ENCODE measurements around the gene PCDHGA12.

Gene PCDHGA12

DNA sequence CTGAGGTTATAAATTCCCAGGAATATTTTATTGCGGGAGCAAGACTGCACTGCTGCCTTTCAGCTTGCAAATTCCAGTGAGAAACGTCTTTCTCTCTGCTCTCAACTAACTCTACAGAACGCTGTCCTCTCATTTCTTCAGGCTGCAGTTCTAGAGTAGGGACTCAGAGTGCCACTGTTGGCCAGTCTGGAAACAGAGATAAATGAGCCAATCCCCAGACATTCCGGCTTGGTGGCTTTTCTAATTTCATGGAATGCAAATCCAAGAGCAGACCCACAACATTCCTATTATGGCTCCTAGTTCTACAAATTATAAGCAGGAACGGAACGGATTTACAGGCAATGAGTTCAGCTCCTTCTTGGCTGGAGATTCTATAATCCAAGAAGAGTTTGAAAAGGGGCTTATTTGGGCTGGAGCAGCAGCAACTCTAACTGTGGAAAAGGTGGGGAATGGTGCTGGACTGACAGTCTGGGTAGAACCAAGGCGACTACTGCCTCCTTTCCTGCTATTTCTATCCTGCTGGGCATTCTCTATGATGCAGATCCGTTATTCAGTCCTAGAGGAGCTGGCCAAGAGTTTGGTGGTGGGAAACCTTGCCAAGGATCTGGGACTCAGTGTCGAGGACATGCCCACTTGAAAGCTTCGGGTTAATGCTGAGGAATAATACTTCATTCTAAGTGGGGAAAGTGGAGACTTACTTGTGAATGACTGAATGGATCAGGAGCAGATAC lies 9.3 kb downstream of the PCDHGA12 start:
- DNase-seq (ENCODE audit: low read depth in 1 of 2, low spot score in 1 of 2), result no peak

- DNase-seq (ENCODE audit: low read depth in 1 of 2, low spot score in 1 of 2), result no peak
These were observed 10.0 kb downstream of the PCDHGA12 start for GRCh38 chr5:141440341-141440740.

DNA sequence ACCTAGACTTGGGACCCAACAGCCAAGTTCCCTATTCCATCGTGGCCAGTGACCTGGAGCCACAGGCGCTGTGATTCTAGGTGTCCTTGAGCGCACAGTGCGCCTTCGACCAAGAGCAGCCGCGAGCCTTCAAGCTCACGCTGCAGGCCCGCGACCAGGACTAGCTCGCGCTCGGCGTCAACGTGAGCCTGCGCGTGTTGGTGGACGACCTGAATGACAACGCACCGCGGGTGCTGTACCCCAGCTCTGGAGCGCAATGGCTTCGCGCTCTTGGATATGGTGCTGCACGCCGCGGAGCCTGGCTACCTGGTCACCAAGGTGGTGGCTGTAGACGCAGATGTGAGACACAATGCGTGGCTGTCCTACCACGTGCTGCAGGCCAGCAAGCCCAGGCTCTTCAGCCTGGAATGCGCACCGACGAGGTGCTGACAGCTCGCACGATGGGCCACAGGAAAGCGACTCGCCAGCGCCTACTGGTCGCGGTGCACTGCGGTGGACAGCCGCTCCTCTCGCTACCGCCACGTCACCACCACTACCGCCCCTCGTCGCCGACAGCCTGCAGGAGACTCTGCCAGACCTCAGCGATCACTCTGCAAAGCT lies 11.4 kb downstream of the PCDHGA12 start:
- DNase-seq (ENCODE audit: low read depth in 1 of 2, low spot score in 1 of 2), result no peak

- DNase-seq (ENCODE audit: low read depth in 1 of 2, low spot score in 1 of 2), result no peak
These were observed 35.0 kb downstream of the PCDHGA12 start for GRCh38 chr5:141465351-141465750.

GRCh38 chr5:141475625-141476131 lies 45.4 kb downstream of the PCDHGA12 start, which contains the start of gene PCDHGC3:
PCDHGC3 (plus strand) TSS chr5:141475966; CDS start chr5:141476117, 151 bp downstream.
- DNase-seq (ENCODE audit: low read depth in 1 of 2, low spot score in 1 of 2), result no peak

DNA sequence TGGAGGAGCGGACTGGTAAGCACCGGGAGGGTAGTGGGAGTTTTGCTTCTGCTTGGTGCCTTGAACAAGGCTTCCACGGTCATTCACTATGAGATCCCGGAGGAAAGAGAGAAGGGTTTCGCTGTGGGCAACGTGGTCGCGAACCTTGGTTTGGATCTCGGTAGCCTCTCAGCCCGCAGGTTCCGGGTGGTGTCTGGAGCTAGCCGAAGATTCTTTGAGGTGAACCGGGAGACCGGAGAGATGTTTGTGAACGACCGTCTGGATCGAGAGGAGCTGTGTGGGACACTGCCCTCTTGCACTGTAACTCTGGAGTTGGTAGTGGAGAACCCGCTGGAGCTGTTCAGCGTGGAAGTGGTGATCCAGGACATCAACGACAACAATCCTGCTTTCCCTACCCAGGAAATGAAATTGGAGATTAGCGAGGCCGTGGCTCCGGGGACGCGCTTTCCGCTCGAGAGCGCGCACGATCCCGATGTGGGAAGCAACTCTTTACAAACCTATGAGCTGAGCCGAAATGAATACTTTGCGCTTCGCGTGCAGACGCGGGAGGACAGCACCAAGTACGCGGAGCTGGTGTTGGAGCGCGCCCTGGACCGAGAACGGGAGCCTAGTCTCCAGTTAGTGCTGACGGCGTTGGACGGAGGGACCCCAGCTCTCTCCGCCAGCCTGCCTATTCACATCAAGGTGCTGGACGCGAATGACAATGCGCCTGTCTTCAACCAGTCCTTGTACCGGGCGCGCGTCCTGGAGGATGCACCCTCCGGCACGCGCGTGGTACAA lies 46.0 kb downstream of the PCDHGA12 start:
- no peak for DNase-seq (ENCODE audit: low read depth in 1 of 2, low spot score in 1 of 2)

GRCh38 chr5:141477044-141477575 lies 46.8 kb downstream of the PCDHGA12 start:
- no peak for DNase-seq (ENCODE audit: low read depth in 1 of 2, low spot score in 1 of 2)

GRCh38 chr5:141477815-141478214 lies 47.5 kb downstream of the PCDHGA12 start:
- no peak for DNase-seq (ENCODE audit: low read depth in 1 of 2, low spot score in 1 of 2)

GRCh38 chr5:141478321-141478945 lies 48.1 kb downstream of the PCDHGA12 start:
- DNase-seq (ENCODE audit: low read depth in 1 of 2, low spot score in 1 of 2), result no peak

- no peak for DNase-seq (ENCODE audit: low read depth in 1 of 2, low spot score in 1 of 2)
These were observed 49.5 kb downstream of the PCDHGA12 start for GRCh38 chr5:141479776-141480175.
